GM18861 (cell line): ENCODE results near the gene SH3GL1.

Experiments
- ATAC-seq: cut with Tn5 transposase; IDR thresholded peaks from one replicate; pipeline ENCODE4 v1.9.1; 2021; ENCODE audit not compliant: unreplicated experiment

The SH3GL1 gene

DNA sequence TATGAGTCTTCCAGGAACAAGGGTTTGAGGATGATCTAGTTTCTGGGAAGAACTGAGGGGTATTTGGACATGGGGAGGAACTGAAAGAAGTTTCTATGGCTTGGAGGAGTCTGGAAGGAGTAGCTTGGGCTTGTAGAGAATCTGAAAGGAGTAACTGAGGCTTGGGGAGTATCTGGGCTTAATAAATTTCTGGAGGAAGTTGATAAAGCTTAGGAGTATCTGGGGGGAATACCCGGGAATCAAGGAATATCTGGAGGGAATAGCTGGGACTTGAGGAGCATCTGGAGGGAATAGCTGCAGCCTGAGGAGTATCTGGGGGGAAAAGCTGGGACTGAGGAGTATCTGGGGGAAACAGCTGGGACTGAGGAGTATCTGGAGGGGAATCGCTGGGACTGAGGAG lies 79.9 kb downstream of the SH3GL1 start:
- ATAC-seq = no peak

DNA sequence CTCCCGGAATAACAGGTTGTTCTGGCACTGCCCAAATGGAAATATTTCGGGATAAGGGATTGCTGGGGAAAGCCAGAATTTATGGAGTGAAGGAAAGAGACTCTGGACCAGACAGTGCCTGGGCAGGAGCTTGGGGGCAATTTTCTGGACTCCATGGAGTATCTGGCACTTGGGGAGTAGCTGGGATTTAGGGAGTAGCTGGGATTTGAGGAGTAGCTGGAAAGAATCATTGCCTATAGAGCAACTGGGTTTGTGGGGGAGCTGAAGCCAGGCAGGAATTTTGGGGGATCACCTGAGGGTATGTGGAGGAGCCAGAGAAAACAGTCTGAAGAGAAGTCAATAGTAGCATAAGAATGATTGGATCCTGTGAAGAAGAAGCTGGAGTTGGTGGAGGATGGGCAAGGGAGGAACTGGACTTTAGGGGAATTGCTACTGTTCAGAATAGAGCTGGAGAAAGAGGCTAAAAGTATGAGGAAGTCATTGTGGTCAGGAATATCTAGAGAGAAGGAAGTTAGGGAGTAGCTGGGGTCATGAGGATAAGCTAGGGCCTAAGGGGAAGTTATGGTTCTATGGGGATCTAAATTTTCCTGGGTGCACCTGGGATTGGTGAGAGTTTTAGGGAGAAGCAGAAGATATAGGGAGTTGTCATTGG lies 81.2 kb downstream of the SH3GL1 start:
- no peak for ATAC-seq

DNA sequence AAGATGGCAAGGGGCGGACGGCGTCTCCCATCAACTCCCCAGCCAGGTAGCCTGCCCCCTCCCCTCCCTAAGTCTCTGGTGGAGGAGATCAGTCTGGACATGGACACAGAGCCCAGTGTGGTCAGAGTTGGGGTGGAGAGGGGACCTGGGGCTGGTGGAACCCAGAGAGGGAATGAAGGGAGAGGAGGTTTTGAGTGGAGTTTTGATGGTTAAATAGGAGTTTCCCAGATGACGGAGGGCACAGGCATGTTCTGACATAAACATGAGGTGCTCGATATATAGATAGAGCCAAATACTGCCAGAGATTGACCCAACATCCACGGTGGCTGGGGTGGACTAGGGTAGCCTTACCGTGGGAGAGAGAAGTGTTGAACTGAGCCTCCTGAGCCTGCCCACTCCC lies 81.9 kb downstream of the SH3GL1 start:
- no peak for ATAC-seq

DNA sequence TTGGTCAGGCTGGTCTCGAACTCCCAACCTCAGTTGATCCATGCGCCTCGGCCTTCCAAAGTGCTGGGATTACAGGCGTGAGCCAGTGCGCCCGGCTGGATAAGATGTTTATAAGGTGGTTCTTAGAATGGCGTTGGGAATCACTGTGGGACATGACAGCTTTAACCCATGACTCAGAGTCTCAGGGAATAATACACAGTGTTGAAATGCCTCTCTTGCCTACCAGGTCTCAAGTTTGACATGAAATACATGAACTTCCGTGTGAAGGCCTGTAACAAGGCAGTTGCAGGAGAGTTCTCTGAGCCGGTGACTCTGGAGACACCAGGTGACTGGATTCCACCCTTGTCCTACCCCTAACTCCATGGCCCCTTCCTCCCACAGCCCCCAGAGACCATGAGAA lies 83.4 kb downstream of the SH3GL1 start:
- ATAC-seq = no peak

DNA sequence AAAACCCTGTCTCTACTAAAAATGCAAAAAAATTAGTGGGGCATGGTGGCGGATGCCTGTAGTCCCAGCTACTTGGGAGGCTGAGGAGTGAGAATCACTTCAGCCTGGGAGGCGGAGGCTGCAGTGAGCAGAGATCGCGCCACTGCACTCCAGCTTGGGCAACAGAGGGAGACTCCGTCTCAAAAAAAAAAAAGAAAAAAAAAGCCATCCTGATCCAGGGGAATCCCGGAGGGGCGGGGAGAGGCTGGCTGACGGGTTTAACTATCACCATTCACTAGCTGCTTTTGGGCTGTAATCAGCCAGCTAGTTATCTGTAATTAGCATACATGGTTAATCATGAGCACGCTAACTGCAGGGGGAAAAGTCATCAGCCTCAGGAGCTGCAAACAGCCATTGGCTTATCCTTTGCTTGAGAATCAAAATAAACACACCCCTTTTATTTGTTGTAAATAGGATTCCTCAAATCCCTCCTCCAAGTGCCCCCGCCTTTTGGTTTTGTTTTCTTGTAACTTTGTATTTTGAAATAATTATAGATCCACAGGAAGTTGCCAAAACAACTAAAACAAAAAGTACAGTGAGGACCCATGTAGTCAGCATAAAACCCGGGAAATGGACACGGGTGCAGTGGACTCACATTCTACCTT lies 86.4 kb downstream of the SH3GL1 start:
- no peak for ATAC-seq
